GM19240 (cell line): ENCODE data around the gene LAMTOR5.
"Not testable (repeated sequence)": the region's sequence is repeated elsewhere in the genome, so short reads cannot be mapped to it uniquely, and the experiment has no call there.

Experiments used
- DNase-seq: peaks from one replicate; pipeline ENCODE4 v3.0.0; 2011; ENCODE audit warnings: low spot score; ENCODE audit not compliant: insufficient read length

LAMTOR5 gene

GRCh38 chr1:110428946-110429345 is 21.5 kb upstream of the LAMTOR5 start:
- DNase-seq: no peak

GRCh38 chr1:110426854-110427253 is 19.4 kb upstream of the LAMTOR5 start:
- no peak for DNase-seq

- DNase-seq: no peak
Observed at GRCh38 chr1:110425612-110426152, 18.2 kb upstream of the LAMTOR5 start.

GRCh38 chr1:110424699-110425611 is 17.5 kb upstream of the LAMTOR5 start:
- no peak for DNase-seq

DNA sequence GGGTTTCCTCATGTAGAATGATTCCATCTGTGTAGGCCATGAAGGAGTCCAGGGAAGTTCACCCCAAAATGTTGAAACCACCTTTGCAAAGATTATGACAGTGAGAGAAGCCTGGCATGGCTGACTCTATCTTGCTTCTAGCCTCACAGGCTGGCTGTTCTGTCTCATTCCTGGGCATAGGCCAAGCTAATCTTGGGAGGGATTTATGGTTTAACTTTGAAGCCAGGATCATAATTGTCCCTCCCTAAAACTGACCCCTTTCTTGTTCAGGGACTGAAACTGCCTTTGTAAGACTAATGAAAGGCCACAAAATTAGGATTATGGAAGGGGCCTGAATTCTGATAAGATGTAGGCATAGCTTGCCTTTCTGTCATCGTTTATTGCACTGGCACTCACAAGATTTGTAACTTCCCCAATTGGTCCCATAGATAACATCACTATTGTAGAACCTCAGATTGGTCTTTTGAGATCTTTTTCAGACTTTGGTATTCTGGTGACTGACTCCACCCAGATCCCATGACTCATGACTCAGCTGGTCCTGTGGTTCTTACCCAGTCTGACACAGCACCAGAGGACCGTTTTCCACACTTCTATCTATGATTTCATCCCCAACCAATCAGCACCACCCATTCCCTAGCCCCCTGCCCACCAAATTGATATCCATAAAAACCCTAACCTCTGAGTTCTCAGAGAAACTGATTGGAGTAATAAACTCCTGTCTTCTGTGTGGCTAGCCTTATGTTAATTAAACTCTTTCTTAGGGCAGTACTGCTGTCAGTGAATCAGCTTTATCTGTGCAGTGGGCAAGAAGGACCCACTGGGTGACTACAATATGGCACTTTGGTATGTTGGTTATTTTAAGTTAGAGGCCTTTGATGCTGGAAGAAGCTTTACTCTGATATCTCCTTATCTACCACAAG is 13.6 kb upstream of the LAMTOR5 start:
- no peak for DNase-seq

GRCh38 chr1:110420023-110420662 is 12.6 kb upstream of the LAMTOR5 start:
- no peak for DNase-seq

GRCh38 chr1:110418729-110419128 is 11.2 kb upstream of the LAMTOR5 start:
- no peak for DNase-seq

GRCh38 chr1:110413045-110413444 is 5.6 kb upstream of the LAMTOR5 start:
- not testable (repeated sequence) for DNase-seq

- DNase-seq: peak; percentile 42
Observed at GRCh38 chr1:110412576-110412975, 5.1 kb upstream of the LAMTOR5 start.

DNA sequence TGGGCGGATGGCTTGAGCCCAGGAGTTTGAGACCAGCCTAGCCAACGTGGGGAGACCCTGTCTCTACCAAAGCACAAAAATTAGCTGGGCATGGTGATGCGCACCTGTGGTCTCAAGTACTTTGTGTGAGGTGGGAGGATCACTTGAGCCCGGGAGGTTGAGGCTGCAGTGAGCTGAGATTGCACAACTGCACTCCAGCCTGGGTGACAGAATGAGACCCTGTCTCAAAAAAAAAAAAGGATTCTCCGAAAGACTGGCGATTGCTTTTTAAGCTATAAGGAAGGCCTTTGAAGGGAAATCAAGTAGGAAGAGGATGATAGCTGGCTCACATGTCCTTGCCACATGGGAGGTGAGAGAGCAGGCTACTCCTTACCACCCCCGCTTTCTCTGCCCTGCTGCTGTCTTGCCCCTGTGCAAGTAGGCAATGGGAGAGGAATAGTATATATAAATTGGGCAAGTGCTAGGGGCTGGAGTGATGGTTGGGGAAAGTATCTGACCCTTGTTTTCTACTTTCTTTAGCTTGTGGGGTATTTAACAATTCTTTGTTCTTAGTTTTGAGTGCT is 3.8 kb upstream of the LAMTOR5 start:
- DNase-seq: no peak

DNA sequence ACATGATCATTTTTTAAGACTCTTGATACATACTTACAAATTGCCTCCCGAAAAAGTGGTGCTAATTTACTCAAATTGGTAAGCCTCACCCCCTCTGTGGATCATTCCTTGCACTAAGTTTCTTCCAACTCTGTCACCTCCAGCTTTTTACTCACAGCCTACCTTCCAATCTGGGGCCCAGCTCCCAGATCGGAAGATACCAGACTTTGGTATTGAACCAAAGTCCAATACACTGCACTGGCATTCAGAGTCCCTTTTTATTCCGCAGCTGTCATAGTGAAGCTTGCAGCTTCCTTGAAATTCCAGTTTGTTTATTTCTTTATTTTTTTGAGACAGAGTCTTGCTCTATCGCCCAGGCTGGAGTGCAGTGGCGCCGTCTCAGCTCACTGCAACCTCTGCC is 1.8 kb upstream of the LAMTOR5 start:
- no peak for DNase-seq

- no peak for DNase-seq
Observed at GRCh38 chr1:110408488-110408887, 994 bp upstream of the LAMTOR5 start.

- not testable (repeated sequence) for DNase-seq
Observed at GRCh38 chr1:110406407-110406806, 1.1 kb downstream of the LAMTOR5 start.

DNA sequence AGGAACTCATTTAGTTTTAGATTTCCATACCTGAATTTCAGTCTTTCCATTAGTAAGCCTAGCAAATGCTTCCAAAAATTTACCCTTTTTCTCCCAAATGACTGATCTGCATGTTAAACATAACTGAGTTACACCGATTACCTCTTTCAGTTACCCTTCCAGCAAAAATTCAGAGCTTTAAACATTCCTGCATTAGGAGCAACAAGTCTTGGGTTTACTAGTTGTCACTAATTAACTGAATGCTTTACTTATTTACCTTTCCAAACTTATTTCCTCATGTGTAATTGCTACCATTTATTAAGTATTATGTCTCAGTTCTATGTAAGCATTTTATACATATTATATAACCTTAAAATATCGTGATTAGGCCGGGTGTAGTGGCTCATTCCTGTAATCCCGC is 3.1 kb downstream of the LAMTOR5 start:
- DNase-seq: no peak

- DNase-seq: no peak
Observed at GRCh38 chr1:110403805-110404204, 3.7 kb downstream of the LAMTOR5 start.

GRCh38 chr1:110396259-110396958 is 11.1 kb downstream of the LAMTOR5 start:
- DNase-seq: not testable (repeated sequence)

DNA sequence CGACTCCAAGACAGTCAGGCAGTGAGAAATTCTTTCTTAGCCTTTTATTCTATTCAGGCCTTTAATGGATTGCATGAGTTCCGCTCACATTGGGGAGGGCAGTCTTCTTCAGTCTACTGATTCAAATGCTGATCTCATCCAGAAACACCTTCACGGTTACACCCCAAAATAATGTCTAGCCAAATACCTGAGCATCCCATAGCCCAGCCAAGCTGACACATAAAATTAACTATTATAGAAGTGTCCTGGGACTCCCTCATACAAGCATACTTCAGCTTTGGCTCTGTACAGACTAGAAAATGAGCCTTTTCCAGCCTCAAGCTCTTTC is 13.0 kb downstream of the LAMTOR5 start:
- DNase-seq: no peak

DNA sequence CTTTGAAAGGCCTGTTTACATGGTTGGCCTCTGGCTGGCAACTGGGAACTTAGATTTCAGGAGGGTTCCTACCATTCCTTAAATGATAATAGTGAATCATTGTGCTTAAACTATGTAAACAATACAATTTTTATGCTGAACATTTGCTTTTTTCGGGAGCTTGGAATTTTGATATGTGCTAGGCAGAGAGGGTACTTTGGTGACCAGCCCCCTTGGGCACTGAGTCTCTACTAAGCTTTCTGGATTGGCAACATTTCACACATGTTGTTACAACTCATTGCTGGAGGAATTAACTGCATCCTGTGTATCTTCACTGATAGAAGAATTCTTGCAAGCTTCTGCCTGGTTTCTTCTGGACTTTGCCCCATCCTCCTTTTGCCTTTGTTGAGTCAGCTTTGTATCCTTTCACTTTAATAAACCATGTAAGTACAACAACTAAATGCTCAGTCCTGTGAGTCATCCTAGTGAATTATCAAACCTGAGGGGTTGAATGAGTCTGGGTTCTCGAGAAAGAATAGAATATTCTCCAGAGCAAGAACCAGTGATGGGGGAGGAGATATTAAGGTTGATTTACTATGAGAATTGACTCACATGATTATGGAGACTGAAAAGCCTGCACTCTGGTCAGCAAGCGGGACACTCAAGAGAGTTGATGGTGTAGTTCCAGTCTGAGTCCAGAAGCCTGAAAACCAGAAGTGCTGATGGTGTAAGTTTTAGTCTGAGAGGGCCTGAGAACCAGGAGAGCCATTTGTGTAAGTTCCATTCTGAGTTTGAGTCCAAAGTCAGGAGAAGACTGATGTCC is 13.6 kb downstream of the LAMTOR5 start:
- DNase-seq: no peak

- no peak for DNase-seq
Observed at GRCh38 chr1:110393286-110393685, 14.2 kb downstream of the LAMTOR5 start.
